NB4 (cell line): ENCODE data around the gene GSK3A.

Experiments
- MYC ChIP-seq: IDR thresholded peaks from 2 replicates; pipeline ENCODE4 v1.6.1; 2011; ENCODE audit warnings: low read depth, low read length
- POLR2A ChIP-seq: IDR thresholded peaks from 2 replicates; pipeline ENCODE4 v1.6.1; 2011; ENCODE audit warnings: mild to moderate bottlenecking; ENCODE audit not compliant: insufficient read length; ENCODE audit errors: extremely low read depth

DNA sequence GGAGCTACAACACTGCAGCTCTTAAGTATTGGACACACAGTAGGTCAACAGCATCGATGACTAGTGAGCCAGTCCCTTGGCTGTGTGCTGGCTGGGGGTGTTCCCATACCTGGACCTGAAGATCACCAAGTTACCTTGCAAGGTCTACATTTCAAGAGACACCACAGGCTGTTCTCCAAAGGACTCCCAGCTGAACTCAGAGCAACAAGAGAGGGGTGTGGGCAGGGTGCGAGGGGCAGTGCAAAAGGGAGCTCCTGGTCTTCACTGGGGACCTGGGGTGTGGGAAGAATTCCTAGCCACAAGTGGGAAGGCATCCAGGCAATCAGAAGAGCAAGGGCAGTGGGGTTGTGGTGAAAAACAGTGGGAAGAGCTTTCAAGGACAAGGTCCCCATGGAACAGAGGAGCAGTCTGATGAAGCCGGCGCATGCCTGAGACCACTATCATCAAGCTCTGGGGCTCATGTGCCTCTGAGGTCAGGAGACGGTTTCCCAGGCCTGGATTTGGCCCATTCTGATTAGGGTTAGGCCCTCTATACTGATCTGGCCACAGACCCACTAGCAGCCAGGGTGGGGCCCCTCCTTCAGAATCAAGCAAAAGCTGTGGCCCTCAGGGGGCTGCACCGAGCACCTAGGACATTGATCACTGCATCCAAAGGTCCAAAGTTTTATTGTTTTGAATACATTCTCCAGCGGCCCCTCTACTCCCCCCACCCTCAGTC, 4.7 kb upstream of the GSK3A start:
- TF ChIP-seq POLR2A: no peak
- TF ChIP-seq MYC: no peak
